Activated T-cell treated with anti-CD3 and anti-CD28 coated beads for 1 hour (primary cell): Measurements from ENCODE around the gene TENM3.
"Not testable (repeated sequence)": the region's sequence is repeated elsewhere in the genome, so short reads cannot be mapped to it uniquely, and the experiment has no call there.

Experiments
- DNase-seq: peaks from one replicate; pipeline ENCODE4 v3.0.0-alpha.2; 2020; ENCODE audit warnings: low read depth

Gene TENM3

GRCh38 chr4:182228991-182229577, 14.1 kb upstream of the TENM3 start:
- DNase-seq: no peak

- no peak for DNase-seq
Observed at GRCh38 chr4:182230256-182230655, 12.9 kb upstream of the TENM3 start.

- DNase-seq: no peak
Observed at GRCh38 chr4:182231080-182231479, 12.1 kb upstream of the TENM3 start.

- no peak for DNase-seq
Observed at GRCh38 chr4:182231496-182231895, 11.7 kb upstream of the TENM3 start.

- DNase-seq: no peak
Observed at GRCh38 chr4:182233310-182234090, 9.7 kb upstream of the TENM3 start.

GRCh38 chr4:182235021-182235795, 8.0 kb upstream of the TENM3 start:
- no peak for DNase-seq

- no peak for DNase-seq
Observed at GRCh38 chr4:182236186-182236585, 7.0 kb upstream of the TENM3 start.

- not testable (repeated sequence) for DNase-seq
Observed at GRCh38 chr4:182237010-182237409, 6.2 kb upstream of the TENM3 start.

- DNase-seq: no peak
Observed at GRCh38 chr4:182238355-182238931, 4.8 kb upstream of the TENM3 start.

- no peak for DNase-seq
Observed at GRCh38 chr4:182240161-182241130, 2.8 kb upstream of the TENM3 start.

GRCh38 chr4:182242260-182242659, 942 bp upstream of the TENM3 start:
- DNase-seq: not testable (repeated sequence)

- no peak for DNase-seq
Observed at GRCh38 chr4:182242787-182243186, 415 bp upstream of the TENM3 start.

- no peak for DNase-seq
Observed at GRCh38 chr4:182245041-182245440, 1.8 kb downstream of the TENM3 start.

- no peak for DNase-seq
Observed at GRCh38 chr4:182245541-182246215, 2.5 kb downstream of the TENM3 start.

- DNase-seq: no peak
Observed at GRCh38 chr4:182246401-182247205, 3.4 kb downstream of the TENM3 start.

GRCh38 chr4:182248295-182248694, 5.1 kb downstream of the TENM3 start:
- DNase-seq: no peak

GRCh38 chr4:182250446-182250845, 7.2 kb downstream of the TENM3 start:
- DNase-seq: no peak

GRCh38 chr4:182251116-182251515, 7.9 kb downstream of the TENM3 start:
- no peak for DNase-seq

GRCh38 chr4:182252220-182252619, 9.0 kb downstream of the TENM3 start:
- DNase-seq: no peak
